HG03039 (cell line): ENCODE measurements around the gene MET.
"Not testable (repeated sequence)": the region's sequence is repeated elsewhere in the genome, so short reads cannot be mapped to it uniquely, and the experiment has no call there.

Experiments used
- ATAC-seq: cut with Tn5 transposase; IDR thresholded peaks from one replicate; pipeline ENCODE4 v1.9.1; 2021; ENCODE audit warnings: mild to moderate bottlenecking, moderate library complexity; ENCODE audit not compliant: unreplicated experiment

Gene MET

DNA sequence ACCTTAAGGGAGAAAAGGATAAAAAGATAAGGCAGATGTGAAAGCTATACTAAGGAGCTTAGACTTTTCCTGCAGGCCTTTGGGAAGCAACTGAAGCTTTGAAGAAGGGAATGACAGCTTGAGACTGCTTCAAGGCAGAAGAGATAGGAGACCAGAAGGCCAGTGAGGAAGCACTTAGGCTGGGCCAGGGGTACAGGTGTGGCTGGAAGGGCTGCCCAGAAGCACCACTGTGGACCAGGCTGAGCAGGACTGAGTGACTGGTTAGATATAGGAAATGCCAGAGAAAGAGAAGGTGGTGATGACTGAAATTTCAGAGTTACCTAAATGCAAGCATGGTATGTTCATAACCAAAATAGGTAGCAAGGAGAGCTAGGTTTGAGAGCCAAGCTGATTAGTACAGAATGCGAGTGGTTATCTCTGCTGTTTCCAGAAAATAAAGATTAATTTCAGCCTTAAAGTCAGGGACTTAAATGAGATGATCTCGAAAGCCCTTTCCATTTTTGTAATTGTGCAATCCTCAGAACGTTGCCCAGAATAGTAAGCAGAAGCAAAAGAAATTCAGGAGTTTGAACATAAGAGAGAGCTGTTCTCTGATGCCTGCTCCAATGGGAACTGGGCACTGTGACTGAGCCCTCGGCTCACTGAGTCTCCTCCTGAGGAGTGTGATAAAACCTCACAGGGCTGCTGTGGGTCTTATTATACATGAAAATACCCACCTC is 54.9 kb downstream of the MET start:
- no peak for ATAC-seq

DNA sequence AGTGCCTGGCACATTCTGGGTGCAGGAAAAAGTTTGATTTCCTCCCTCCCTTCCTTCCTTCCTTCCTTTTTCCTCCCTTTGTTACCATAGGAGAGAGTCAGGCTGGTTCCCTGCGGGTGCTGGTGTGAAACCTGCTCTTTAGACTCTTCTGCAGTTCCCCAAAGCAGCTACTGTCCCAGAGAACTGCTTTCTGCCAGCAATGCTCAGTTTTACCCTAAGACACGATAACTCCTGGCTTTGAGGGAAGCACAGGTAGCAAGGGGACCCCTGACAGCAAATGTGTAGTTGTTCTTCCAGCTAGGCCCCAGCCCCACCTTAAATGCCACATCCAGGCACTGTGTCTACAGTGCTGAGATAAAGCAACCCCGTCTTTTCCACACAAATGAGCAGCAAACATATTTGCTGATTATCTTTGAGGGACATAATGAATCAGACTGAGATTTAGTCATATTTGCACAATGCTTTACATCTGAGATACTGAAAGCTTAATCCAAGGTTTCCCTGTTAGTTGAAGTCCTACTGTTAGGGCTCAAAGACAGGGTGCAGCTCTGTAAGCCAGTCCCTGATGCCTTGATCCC is 55.5 kb downstream of the MET start:
- no peak for ATAC-seq

DNA sequence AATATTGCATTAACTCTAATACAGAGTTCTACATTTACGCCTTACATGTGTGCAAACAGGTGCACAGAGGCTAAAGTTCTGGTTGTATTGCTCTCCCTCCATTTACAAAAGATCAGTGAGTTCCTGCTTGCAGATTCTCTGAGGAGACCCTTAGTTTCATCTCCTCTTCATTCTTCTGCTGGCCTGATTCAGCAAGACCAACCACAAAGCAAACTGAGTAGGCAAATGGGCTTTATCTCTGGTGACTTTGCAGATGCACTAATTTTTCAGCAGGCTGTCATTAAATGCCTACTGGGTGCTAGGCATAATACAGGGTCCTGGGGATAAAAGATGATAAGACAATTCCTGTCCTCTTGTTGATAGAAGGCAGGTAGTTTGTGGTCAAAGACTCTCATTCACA is 56.4 kb downstream of the MET start:
- no peak for ATAC-seq

DNA sequence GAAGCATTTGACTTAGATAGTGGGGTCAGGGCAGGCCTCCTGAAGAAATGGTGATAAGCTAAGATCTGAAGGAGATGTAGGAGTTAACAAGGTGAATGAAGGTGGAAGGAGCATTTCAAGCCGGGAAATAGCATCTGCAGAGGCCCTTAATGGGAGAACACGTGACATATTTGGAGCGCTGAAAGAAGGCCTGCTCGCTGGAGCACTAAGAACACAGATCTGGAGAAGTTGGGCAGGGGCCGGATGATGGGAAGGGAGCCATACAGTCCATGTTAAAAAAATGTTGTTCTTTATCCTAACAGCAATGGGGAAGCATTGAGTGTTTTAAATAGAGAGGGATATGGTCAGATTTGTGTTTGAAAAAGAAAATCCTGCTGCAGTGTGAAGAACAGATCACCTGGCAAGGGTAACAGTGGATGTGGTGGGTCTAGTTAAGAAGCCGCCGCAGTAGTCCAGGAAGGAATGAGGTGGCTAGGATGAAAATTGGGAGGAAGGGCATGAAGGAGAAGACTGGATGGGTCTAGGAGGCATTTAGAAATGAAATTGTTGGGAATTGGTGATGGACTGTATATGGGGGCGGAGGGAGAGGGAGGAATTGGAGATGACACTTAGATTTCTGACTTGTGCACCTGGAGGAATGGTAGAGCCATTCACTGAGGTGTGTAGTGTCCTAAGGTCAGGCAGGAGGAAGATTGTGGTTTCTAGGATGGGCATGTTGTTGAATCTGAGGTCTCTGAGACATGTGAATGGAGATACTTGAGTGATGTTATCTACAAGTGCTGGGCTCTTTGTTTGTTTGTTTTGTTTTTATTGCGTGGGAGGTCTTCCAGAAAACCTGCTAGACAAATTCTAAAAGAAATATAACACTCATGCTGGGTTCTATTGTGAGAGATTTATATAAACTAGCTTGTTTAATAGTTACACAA is 58.4 kb downstream of the MET start:
- ATAC-seq: no peak

DNA sequence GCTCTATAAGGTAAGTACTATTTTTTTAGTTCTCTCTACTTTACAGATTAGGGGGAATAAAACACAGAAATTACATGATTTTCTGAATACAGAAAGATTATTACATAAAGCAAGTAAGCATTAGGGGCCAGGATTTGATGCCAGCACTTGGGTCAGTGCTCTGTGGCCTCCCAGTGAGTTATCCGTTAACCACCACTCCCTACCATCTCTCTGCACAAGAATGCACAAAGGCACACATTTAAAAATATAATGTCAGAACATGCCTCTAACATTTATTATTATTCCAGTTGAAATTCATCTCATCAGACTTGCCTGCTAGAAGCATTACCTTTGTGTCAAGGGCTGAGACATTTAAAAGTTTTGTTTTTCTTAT is 59.0 kb downstream of the MET start:
- ATAC-seq: no peak

DNA sequence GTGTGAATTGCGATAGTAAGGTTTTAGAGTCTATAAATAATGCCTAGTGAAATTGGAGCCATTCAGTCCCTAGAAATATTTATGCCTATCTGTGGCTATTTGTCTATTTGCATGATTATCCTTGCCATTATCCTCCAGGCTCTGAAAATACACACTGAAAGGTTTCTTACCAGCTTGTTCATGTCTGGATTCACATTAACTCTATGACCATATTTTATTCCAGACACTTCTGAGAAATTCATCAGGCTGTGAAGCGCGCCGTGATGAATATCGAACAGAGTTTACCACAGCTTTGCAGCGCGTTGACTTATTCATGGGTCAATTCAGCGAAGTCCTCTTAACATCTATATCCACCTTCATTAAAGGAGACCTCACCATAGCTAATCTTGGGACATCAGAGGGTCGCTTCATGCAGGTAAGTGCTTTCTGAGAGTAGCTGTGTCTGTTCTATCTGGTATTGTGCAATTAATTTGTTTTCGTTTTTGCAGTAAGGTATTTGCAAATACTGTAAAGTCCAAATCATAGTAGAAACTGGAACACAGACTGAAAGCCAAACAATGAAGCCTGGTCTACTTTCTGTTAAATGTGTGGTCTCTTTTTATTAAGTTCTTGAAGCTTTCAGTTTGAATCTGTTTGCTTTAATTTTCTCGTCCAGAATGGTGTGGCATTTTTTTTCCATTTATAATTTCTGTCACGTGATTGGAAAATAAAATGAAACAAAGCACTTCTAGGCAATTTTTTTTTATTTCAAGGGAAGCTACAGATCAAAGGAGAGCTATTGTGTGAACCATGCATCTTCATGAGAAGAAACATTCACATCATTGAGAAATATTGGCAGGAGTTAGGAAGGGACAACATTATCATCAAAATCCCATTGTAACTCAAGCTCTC is 59.7 kb downstream of the MET start:
- ATAC-seq: no peak

DNA sequence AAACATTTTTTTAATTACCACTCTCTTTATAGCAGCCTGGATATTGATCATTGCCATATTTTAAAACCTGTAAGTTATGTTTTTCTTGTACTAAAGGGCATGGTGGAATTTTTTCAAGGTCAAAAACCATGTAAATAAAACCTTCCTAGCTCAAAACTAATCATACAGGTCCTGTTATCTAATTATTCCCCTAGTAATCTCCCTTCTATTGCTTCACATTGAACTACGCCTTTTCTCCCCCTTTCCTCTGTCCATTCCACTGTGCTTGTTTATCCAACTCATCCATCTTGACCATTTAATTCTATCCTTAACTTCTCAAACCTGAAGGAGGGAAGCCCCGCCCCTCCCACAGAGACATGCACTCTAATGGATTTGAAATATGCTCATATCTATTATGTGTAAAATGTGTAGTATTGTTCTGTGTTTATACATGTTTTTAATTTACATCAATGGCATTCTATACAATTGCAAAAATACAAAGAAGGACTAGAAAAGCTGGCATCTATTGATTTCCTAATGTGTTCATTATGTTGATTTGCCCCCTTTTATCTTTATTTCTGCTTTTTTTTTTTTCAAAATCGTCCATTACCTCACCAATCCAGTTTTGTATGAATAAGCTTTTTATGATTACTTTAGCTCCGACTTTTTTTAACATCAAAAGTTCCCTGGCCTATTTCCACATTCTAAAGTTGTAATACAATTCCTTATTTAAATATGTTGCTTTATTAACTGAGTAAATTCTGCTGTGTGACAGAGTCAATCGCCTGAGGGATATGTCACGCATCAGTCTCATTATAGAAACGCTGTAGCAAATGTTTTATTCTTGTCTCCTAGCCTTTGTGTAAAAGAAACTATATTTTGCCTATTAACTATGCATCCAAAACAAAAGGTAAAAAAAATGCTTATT is 61.0 kb downstream of the MET start:
- no peak for ATAC-seq

DNA sequence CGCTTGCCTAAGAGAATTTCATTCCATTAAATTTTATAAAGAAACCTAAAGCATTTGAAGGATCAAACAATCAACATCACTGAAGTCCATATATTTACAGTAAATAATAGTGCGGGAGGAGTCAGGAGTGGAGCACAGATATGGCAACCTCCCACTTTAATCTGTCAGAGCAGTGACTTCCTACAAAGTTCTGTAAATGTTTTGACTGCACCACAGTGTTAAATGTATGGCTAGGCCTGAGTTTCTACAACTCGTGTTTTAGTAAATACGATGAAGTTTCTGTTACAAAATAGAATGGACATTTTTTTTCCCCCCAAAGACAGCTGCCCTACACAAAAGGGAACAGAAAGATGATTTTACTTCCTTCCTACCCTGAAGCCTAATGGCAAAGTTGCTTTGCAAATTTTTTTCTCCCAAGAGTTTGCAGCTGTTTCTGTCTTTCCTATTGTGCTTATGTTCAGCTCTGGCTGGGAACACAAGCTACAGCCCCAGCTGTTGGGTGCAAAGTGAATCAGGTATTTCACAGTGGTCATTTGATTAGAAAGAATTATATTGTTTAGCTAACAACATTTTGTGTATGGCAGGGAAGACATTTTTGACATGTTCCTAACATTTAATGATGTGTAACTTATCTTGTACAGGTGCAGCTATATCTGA is 62.1 kb downstream of the MET start:
- no peak for ATAC-seq

DNA sequence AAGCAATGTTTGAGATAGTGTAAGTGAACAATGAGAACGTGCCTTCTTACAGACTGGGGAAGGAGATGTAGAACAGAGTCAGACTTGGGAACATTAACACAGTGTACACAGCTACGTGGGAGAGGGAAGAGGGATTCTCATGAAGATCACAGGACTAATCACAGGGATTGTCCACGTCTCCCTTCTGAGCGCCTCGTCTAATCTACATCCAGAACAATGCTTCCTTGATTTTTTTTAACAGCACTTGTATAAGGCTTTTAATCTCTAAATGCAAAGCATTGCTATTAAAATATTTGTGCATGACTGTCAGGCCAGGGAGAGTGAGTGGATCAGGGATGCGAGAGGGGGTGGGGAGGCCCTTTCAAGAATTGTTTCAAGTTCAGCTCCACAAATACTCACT is 62.7 kb downstream of the MET start:
- ATAC-seq: no peak

DNA sequence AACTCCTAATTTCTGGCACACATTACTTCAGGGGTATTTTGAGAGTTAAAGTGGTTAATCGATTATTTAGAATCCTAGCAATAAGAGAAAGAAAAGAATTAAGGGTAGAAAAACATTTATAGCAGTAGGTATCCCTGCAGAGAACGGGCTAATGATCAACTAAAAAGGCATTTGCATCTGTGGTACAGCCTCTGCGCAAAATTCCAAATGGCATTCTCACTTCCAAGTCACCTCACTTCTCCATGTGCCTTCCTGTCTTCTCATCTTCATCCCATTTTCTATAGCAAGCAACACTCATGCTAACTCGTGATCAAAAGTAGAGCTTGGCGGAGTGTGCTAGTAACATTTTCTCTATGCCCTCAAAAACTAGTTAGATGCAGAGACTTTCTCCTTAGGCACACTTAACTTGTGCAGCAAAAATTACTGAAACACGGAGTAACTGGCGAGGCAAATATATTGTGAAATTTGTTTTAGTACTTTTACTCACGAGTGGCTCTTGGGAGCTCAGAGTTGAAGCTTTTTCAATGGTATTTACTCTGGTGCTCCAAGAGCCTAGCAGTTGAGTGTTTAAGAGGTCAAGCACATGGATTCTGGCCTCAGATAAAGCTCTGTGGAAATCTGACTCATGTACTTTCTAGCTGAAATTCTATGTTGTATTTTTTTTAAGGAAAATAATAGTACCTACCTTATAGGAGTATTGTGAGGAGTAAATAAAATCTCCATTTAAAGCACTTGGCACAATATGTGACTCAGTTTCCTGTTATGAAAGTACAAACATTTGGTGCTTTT is 65.1 kb downstream of the MET start:
- no peak for ATAC-seq

DNA sequence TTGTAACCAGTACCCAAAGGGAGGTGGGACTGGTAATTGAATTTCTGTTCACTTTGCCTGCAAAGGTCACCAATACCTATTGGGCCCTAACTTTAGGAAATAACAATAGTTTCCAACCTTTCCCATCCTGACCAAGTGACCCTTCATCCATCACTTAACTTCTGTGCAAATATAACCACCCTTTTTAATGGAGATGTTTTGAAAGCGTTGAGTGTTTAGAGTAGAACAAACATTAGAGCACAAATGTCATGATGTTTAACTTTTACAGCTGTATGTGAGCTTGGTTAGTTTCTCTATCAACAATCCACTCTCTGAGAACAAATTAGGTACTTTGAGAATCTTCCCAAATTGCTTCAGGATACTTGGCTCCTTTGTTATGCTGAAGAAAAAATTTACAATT is 66.4 kb downstream of the MET start:
- no peak for ATAC-seq

DNA sequence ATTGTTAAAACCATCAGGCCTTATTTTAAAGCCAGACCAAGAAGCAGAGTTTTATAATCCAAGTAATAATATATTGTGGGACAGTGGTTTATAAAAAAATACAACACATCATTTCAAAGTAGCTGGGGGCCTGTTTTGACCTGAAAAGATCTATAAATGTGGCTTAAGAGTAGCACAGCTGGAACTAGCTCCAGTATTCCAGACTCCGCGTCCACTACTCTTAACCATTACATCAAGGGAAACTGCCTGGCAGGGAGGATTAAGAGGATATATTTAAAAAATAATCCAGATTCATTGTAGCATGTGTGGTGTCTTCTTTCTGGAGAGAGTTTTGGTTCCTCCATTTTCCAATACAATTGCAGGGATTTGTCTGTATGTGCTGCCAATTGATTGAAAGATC is 67.3 kb downstream of the MET start:
- ATAC-seq: no peak

DNA sequence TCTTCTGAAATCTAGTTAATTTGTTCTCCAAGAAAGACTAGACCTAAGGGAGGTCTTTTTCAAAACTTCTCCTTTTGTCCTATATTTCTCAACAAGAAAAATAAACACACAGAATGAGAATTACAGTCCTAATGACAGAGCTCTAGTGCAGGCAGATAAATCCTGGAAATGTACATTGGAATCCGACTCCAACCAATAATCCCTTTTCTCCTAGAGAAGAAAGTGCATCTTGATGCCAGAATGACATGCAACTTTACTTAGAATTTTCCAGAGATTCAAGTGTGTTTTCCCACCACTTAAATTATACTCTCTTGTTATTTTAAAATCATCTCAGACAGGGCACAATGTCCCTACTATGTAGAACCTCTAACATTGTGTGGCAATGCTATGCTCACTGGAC is 68.2 kb downstream of the MET start:
- no peak for ATAC-seq

DNA sequence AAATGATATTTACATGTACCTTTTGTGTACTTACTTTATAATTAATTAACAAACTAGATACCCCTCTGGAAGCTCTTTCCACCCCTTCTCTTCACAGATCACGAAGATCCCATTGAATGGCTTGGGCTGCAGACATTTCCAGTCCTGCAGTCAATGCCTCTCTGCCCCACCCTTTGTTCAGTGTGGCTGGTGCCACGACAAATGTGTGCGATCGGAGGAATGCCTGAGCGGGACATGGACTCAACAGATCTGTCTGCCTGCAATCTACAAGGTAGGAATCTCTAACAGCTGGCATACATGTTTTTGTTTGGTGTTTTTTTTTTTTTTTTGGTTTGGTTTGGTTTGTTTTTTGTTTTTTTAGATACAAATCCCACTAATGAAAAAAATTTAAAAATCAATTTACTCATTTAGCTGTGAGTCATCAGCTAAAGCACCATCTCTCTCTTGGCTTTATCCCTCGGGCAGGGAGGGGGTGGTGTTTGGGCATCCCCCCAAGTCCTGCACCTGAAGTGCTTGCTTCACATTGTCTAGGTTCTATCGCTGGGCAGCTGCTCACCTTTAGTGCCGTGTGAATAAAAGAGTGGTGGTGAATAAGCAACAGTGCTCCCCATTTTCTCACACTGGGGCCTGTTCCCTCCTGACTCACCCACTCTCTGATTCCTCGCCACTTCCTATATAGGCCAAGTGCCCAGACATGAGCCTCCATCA is 68.9 kb downstream of the MET start:
- no peak for ATAC-seq

DNA sequence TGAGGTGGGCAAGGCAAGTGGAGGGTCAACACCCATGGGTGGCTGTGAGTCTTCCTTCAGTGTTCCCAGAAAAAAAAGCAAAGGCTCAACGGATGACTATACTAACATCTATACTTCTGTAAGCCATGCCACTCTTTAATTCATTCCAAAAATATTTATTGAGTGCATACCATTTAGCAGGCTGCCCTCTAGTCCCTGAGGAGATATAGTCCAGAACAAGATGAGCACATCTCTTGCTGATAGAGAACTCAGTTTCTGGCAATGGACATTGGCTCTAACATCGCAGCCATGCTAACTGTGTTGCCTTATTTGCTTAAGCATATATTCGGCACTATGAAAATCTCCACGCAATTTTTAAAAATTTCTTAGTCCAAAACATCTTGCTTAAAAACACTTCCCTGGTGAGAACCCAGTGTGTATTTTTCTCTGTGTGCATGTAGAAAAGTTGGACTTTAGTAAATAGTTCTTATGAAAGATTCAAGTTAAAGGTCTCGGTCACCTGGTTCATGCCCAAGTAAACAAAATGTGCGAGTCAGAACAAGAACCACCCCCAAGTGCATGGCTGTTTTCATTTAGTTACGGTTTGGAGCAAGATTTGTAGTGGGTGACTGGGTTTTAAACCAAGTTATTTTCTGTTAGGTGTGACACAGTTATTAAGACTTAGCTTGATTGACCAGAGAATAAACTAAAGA is 69.8 kb downstream of the MET start:
- ATAC-seq: no peak

DNA sequence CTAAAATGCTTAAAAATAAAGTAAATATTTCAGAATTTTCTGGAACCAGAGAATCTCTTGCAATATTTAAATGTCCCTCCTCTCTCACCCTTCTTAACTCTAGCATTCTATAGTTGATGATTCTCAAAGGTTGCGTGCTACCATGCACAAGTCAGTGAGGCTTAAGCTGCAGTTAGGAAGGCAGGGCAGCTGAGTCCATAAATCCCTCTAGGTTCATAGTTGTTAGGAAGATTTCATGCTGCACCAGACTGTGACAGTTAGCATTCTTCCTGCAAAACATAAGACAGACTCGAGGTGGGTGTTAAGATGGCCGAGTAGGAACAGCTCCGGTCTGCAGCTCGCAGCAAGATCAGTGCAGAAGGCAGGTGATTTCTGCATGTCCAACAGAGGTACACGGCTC is 70.6 kb downstream of the MET start:
- no peak for ATAC-seq

DNA sequence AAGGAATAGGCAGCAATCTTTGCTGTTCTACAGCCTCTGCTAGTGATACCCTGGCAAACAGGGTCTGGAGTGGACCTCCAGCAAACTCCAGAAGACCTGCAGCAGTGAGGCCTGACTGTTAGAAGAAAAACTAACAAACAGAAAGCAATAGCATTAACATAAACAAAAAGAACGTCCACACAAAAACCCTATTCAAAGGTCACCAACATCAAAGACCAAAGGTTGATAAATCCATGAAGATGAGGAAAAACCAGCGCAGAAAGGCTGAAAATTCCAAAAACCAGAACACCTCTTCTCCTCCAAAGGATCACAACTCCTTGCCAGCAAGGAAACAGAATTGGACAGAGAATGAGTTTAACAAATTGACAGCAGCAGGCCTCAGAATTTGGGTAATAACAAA is 71.8 kb downstream of the MET start:
- ATAC-seq: not testable (repeated sequence)
